Measurements from ENCODE around the gene LIN7C. TPM values are rescaled to one million over a fixed set of nuclear protein-coding genes. Genes with fewer than 3 reads are reported as not detected.
A peak's percentile ranks its signal among the peaks of the same experiment; 100 is the strongest.

LIN7C gene
- total and polyA plus RNA-seq, 9 of the 15 experiments (the other 6 are each of a cell fraction or from before 2014, with no cell fraction given): 10.8 to 52.7 (median 21.5) TPM

GRCh38 chr11:27472398-27473016 is 34.1 kb downstream of the LIN7C start, which contains the start of gene LGR4 (continued):
- TF ChIP-seq RBFOX2 (IDR thresholded peaks at IDR 0.05; ENCODE audit: low read depth, low read length) (peak; percentile 78), HMBOX1 (IDR thresholded peaks at IDR 0.05) (no peak), ASH1L (IDR thresholded peaks at IDR 0.05; ENCODE audit: borderline replicate concordance, low read depth, partially characterized antibody) (no peak), ZBTB8A (IDR thresholded peaks at IDR 0.05; ENCODE audit: partially characterized antibody) (no peak), MTA3 (IDR thresholded peaks at IDR 0.05; ENCODE audit: borderline replicate concordance) (no peak), ZNF24 (IDR thresholded peaks at IDR 0.05) (no peak), ZNF444 (CRISPR knock-in tag; IDR thresholded peaks at IDR 0.05) (no peak), SUPT5H (IDR thresholded peaks at IDR 0.05) (0 out of 2 replicates have a peak, but pooled peaks have one; percentile 43), ATF2 (CRISPR knock-in tag; IDR thresholded peaks at IDR 0.05) (no peak), ZNF764 (CRISPR knock-in tag; IDR thresholded peaks at IDR 0.05; ENCODE audit: low read depth) (no peak), KLF1 (tag; IDR thresholded peaks at IDR 0.05) (no peak), SNIP1 (IDR thresholded peaks at IDR 0.05; ENCODE audit: low read depth) (no peak), ZNF707 (CRISPR knock-in tag; conservative IDR thresholded peaks at IDR 0.05) (no peak), TAF9B (IDR thresholded peaks at IDR 0.05; ENCODE audit: partially characterized antibody) (no peak), RBM14 (IDR thresholded peaks at IDR 0.05; ENCODE audit: borderline replicate concordance, insufficient read depth, low read depth, low read length) (no peak), FOXP1 (CRISPR knock-in tag; IDR thresholded peaks at IDR 0.05) (no peak), CEBPB (tag; IDR thresholded peaks at IDR 0.05) (no peak), POLR2B (IDR thresholded peaks at IDR 0.05; ENCODE audit: low read depth, partially characterized antibody) (no peak), ZNF282 (CRISPR knock-in tag; IDR thresholded peaks at IDR 0.05) (no peak), ZNF121 (CRISPR knock-in tag; conservative IDR thresholded peaks at IDR 0.05) (no peak)
- TF ChIP-seq, protein P1, sequence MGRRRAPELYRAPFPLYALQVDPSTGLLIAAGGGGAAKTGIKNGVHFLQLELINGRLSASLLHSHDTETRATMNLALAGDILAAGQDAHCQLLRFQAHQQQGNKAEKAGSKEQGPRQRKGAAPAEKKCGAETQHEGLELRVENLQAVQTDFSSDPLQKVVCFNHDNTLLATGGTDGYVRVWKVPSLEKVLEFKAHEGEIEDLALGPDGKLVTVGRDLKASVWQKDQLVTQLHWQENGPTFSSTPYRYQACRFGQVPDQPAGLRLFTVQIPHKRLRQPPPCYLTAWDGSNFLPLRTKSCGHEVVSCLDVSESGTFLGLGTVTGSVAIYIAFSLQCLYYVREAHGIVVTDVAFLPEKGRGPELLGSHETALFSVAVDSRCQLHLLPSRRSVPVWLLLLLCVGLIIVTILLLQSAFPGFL (CRISPR knock-in tag; IDR thresholded peaks at IDR 0.05): no peak
- TF ChIP-seq, protein P2, sequence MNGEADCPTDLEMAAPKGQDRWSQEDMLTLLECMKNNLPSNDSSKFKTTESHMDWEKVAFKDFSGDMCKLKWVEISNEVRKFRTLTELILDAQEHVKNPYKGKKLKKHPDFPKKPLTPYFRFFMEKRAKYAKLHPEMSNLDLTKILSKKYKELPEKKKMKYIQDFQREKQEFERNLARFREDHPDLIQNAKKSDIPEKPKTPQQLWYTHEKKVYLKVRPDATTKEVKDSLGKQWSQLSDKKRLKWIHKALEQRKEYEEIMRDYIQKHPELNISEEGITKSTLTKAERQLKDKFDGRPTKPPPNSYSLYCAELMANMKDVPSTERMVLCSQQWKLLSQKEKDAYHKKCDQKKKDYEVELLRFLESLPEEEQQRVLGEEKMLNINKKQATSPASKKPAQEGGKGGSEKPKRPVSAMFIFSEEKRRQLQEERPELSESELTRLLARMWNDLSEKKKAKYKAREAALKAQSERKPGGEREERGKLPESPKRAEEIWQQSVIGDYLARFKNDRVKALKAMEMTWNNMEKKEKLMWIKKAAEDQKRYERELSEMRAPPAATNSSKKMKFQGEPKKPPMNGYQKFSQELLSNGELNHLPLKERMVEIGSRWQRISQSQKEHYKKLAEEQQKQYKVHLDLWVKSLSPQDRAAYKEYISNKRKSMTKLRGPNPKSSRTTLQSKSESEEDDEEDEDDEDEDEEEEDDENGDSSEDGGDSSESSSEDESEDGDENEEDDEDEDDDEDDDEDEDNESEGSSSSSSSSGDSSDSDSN (IDR thresholded peaks at IDR 0.05; ENCODE audit: borderline replicate concordance in 1 of 2, low read depth in 2 of 2, low read length in 2 of 2): peak; percentile 41 to 94; a peak in 2 of 4 replicates
